IPS-NIHi7 (cell line): Measurements from ENCODE around the gene CDH4.
"Not testable (repeated sequence)": the region's sequence is repeated elsewhere in the genome, so short reads cannot be mapped to it uniquely, and the experiment has no call there.

Experiments
- DNase-seq: peaks from one replicate; pipeline ENCODE4 v3.0.0; 2012; ENCODE audit warnings: mixed read lengths; ENCODE audit errors: extremely low spot score

The CDH4 gene

DNA sequence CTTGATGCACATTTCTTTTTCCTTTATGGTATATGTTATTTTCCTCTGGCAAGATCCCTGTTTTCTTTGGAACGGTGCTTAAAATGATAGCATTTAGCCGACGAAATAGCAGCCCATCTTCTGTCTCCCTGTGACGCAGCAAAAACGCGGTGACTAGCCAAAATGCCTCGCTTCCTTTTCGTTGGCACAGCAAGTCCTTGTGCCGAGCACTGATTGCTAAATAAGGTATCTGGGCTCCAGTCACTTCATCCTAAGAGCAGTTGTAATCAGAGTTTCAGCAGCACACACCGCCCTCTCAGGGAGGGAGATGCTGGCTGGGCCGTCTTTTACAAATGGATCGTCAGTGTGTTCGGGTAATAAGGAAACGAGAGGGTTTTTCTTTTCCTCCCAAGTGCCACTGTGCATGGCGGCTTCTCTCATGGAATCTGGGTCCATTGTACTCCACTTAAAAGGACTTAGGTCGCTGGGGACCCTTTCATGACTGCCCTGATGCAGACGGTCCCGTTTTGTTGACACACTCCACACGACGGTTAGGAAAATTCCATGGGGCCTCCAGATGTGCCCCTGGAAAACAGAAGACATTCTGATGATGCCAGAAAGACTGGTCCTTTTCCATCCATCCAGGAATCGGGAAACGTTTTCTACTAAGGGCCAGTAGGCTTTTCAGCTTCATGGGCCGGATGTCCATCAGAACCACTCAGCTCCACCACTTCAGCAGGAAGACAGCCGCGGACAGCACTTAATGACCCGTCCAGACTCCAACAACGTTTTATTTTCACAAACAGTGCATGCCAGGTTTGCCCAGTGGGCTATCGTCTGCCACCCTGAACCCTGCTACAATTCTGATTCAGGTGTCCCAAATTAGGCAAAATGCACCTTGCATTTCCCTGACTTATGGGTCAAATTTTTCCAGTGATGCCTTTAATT, 185.5 kb downstream of the CDH4 start:
- no peak for DNase-seq

- DNase-seq = no peak
These were observed 186.2 kb downstream of the CDH4 start for GRCh38 chr20:61438285-61438684.

DNA sequence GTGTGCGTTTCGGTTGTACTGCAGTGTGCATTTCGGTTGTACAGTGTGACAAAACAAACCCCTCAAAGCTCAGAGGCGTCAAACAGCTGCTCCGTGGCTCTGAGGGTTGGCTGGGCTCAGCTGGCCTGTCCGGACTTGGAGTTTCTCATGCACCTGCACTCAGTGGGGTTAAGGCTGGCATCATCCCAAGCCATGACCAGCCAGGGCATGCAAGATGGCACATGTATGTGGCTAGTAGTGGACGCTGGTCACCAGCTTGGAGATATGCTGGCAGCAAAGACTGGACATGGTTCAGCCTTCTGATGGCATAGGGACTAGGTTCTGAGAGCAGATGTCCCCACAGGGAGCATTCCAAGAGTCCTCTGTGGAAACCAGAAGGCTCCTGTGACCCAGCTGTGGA, 187.2 kb downstream of the CDH4 start:
- no peak for DNase-seq

- DNase-seq = no peak
These were observed 188.5 kb downstream of the CDH4 start for GRCh38 chr20:61440548-61441055.

GRCh38 chr20:61441537-61441936, 189.5 kb downstream of the CDH4 start:
- no peak for DNase-seq

GRCh38 chr20:61442075-61442670, 190.1 kb downstream of the CDH4 start:
- DNase-seq = no peak

- DNase-seq = no peak
These were observed 190.7 kb downstream of the CDH4 start for GRCh38 chr20:61442718-61443117.

DNA sequence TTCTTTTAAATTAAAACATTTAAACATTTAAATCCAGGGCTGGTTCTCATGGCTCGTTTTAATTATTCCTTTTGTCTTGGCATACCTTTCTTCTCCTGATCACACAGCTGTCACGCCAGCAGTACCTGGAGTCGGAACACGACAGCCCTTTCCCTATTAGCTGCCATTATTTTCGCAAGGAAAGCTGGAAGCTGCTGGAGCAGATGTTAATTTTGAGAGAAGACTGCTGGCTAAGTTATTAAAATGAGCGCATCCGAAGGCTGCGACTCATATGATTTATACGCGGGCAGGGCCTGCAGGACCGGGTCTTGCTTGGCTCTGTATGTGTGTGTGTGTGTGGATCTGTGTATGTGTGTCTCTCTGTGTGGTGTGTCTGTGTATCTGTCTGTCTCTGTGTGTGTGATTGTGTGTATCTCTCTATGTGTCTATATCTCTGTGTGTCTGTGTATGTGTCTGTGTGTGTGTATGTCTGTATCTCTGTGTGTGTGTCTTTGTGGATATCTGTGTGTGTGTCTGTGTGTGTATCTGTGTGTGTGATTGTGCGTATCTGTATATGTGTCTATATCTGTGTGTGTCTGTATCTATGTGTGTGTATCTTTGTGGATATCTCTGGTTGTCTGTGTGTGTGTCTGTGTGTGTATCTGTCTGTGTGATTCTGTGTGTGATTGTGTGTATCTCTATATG, 191.5 kb downstream of the CDH4 start:
- no peak for DNase-seq

DNA sequence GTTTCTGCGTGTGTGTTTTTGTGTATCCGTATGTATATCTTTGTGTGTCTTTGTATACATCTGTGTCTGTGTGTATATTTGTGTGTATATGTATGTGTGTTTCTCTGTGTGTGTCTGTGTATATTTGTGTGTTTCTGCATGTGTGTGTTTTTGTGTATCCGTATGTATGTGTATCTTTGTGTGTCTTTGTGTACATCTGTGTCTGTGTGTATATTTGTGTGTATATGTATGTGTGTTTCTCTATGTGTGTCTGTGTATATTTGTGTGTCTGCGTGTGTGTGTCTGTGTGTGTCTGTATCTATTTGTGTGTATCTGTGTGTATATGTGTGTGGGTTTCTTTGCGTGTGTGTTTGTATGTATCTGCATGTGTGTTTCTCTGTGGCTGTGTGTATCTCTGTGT, 192.6 kb downstream of the CDH4 start:
- no peak for DNase-seq

- no peak for DNase-seq
These were observed 193.1 kb downstream of the CDH4 start for GRCh38 chr20:61445138-61445537.

DNA sequence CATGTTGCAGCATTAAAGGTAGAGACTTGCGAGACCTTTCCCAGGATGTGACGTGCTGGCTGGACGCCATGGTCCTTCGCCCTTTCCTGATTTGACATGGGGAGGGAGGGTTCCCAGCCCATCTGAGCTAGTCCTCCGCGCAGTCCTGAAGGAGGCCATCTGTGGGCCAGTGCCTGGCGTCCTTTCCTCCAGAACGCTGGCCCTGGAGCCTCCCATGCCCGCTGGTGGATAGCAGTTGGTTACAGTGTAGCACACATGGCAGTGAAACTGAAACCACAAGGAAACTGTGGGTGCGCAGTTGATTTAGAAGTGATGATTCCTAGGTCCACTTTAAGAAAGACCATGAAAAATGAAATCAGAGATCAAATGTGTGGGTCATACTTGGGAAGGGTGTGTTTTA, 193.7 kb downstream of the CDH4 start:
- DNase-seq = no peak

DNA sequence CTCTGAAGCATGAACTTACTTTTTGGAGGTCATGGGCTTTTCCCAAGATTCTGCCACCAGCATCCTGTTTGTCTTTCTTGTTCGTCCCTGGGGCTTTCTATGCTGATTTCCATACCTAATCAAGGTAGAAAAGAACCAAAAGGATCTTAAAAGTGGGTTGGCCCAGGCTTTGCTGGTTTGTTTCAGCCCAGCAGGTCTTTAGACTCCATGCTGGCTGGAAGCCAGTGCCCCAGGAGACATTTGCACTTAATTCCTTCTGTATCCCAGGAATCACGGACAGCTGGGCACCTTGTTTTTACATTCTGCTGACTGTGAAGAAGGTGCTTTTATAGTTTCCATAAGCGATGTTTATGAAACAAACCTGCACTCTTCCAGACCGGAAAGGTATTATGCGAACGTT, 195.9 kb downstream of the CDH4 start:
- DNase-seq = peak; percentile 54

DNA sequence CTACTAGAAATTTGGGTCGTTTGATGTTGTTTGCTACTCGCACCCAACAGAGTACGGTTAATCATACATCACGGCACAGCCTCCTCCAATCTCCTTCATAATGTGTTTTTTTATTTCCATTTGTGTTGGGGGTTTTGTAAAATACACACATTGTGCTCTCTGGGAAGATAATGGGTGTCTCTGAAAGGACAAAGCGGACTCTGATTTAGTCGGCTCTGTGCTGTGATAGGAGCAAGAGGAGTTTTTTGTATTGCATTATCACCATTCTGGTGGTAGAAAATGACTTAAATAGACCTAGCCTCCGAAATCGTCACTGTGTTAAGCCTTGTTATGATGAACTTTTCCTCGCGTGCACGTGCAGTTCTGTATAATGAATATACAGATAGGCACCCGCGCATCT, 196.3 kb downstream of the CDH4 start:
- no peak for DNase-seq

GRCh38 chr20:61449057-61449609, 197.1 kb downstream of the CDH4 start:
- DNase-seq = no peak

DNA sequence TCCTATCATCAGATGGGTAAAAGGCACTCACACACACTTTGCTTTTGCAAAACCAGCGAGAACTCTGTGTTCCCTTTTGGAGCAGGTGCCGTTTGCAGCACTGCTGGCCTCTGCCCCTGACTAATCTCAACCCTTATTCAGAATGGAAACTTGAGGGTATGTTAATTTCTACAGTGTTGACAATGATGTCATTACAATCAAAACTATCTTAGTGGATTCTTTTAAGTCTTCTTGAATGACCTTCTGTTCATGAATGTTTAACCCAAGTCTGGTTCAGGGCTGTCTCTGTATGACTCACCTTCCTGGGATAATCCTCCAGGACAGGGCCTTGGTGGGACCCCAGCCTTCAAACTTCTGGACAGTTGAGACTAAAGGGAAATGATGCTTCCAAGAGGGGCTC, 197.9 kb downstream of the CDH4 start:
- DNase-seq = no peak

- DNase-seq = no peak
These were observed 198.5 kb downstream of the CDH4 start for GRCh38 chr20:61450549-61450948.

DNA sequence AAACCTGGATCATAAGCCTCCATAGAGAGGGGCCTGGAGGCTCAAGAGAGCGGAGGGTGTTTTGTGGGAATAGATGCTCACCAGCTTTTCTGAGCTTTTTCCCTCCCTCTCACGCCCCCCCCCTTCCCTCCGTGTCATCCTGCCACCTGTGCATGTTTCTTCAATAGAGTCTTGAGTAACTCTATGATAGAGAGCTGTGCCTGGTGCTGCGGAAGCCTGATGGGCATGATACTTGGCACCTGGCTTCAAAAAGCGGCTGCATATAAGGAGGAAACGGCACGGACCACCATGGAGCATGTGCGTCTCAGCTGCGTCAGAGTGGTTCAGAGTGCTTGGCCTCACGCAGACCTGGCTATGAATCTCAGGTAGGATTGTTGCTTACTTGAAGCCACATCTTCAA, 198.9 kb downstream of the CDH4 start:
- DNase-seq = no peak

DNA sequence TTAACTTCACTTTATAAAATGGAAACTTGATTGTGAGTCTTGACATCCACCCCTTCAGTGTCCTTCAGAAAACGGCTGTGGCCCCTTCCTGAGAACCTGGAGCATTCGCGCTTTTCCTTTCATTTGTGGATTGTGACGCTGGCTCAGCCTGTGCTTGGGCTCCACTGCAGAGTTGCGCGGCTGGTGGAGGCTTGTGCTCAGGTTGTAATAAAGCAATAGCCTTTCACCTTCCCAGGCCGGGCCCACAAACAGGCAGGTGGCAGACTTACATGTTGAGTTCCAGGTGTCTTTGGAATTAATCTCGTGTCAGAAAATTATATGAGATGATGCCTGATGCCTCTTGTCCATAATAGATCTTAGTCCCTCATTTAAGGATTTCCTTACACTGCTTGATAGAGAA, 199.9 kb downstream of the CDH4 start:
- DNase-seq = no peak

- DNase-seq = no peak
These were observed 201.2 kb downstream of the CDH4 start for GRCh38 chr20:61453219-61453618.

GRCh38 chr20:61453623-61454022, 201.6 kb downstream of the CDH4 start:
- not testable (repeated sequence) for DNase-seq

- no peak for DNase-seq
These were observed 202.0 kb downstream of the CDH4 start for GRCh38 chr20:61454053-61454452.

DNA sequence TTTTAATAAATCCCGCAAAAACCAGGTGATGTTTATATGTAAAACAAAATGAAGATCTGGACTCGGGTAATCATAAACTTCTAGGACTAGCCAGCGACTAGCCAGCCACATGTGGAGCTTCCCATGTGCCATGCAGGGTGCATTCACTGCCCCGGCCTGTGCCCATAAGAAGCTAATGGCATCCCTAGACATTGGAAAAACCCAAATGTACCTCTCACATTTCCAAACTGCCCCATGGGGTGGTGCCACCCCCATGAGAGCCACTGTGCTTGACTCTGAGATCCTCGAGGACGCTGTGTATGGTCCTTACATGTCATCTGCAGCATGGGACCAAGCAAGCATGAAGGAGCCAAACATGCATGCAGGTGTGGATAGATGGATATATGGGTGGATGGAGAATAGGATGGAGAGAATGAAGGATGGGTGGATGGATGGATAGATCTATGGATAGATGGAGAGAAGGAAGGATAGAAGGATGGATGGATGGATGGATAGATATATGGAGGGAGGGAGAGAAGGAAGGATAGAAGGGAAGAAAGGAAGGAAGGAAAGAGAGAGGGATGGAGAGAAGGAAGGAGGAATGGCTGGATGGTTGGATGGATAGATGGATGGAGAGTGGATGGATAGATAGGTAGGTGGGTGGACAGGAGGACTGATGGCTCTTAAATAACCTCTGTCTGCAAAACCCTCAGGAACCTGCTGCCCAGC, 203.6 kb downstream of the CDH4 start:
- no peak for DNase-seq
